Choroid plexus epithelial cell (primary cell): ENCODE data around the gene NFASC.

Experiments
- DNase-seq: peaks from one replicate; pipeline ENCODE4 v3.0.0-alpha.2; 2010; ENCODE audit warnings: low read depth
- H3K4me3 ChIP-seq: 2 replicates; pipeline ENCODE4 v1.5.1; 2011; ENCODE audit warnings: low read depth, mild to moderate bottlenecking, control low read depth, low read length, moderate library complexity
- TF ChIP-seq, protein P1 (sequence below): conservative IDR thresholded peaks from 2 replicates; pipeline ENCODE4 v1.5.1; 2011; ENCODE audit warnings: low read depth, mild to moderate bottlenecking, control low read depth, inconsistent platforms, low read length, moderate library complexity

NFASC gene

DNA sequence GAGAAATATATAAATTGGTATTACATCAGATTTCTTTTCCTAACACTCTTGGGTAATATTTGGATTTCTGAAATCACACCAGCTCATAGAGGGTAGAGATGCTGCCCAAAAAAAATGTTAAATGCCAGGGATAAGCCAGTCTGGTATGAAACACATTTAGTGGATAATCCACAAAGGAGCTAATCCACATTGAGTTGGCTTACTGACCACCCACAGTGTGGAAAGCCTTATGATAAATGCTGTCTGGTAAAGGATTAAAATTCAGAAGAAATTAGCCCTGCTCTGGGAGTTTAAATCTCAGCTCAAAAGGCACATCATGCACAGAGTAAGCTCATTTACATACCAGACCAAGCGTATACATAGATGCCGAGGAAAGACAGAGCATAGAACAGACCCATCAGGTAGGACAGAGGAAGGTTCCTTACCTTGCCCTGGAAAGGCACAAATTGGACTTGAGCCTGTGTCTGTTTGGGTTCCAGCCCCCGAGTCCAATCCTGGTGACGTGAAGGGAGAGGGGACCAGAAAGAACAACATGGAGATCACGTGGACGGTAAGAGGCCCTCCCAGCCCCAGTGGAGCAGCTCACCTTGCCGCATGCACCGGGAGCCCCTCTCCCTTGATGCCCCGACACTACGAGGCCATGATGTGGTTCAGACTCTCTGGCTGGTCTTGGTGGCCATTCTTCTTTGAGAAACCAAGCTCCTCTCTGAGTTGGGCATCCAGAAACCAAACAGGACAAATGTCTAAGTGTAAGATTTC is 109.4 kb downstream of the NFASC start:
- DNase-seq = no peak
- TF ChIP-seq, protein P1, sequence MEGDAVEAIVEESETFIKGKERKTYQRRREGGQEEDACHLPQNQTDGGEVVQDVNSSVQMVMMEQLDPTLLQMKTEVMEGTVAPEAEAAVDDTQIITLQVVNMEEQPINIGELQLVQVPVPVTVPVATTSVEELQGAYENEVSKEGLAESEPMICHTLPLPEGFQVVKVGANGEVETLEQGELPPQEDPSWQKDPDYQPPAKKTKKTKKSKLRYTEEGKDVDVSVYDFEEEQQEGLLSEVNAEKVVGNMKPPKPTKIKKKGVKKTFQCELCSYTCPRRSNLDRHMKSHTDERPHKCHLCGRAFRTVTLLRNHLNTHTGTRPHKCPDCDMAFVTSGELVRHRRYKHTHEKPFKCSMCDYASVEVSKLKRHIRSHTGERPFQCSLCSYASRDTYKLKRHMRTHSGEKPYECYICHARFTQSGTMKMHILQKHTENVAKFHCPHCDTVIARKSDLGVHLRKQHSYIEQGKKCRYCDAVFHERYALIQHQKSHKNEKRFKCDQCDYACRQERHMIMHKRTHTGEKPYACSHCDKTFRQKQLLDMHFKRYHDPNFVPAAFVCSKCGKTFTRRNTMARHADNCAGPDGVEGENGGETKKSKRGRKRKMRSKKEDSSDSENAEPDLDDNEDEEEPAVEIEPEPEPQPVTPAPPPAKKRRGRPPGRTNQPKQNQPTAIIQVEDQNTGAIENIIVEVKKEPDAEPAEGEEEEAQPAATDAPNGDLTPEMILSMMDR = no peak
- no peak overlapping the region for H3K4me3 ChIP-seq

DNA sequence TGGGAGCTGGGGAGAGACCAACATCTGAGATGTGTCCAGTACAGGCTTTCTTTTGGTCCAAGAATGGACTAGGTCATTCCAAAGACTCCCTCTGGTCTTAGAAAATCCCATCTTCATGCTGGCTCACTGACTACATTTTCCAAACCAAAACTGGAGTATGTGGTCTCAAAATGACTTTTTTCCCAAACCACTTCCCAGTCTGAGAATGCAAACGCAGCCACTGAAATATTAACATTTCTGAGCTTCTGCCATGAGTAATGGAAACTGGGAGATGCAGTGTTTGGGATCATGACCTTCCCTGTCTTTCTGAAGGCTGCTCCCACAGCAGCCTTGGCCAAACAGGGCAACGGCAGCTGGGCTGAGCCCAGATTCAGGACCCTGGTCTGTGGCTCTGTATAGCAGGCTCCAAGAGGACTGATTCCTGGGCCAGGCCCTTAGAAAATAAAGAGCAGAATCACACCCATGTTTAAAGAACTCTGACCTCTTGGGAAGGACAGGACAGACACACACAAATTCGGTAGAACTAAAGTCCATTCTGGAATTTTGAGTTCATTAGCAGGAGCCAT is 110.3 kb downstream of the NFASC start:
- H3K4me3 ChIP-seq = no peak overlapping the region
- no peak for DNase-seq
- TF ChIP-seq, protein P1 = no peak

DNA sequence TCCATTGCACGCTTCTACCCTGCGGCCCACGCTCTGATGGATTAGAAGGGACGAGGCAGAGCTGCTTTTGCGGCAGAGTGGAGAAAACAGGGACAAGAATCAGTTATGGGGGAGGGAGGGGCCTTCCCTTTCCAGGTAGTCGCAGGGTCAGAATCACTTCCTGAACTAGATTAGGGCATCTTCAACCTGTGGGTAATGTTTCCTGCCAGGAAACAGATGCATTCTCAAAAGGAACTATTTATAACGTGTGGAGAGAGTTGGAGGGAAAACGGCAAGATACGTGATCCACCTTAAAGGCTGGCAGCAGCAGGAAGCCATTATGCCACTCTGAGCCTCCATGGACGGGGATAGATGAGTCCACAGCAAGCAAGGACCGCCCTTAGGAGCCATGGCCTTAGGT is 112.5 kb downstream of the NFASC start:
- H3K4me3 ChIP-seq = no peak overlapping the region
- DNase-seq = no peak
- TF ChIP-seq, protein P1 = no peak

DNA sequence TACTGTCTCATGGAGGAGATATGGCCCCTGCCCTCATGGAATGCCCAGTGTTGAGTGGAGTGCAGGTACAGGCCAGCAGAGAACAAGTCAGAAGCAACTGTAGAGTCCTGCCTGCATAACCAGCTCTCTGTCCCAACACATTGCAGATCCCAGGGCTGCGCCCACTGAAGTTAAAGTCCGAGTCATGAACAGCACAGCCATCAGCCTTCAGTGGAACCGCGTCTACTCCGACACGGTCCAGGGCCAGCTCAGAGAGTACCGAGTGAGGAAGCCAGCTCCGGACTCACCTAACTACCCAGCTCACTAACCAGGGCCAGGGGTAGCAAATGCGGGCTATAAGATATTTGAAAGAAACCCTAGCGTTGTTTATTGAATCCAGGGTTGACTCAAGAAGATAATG is 113.2 kb downstream of the NFASC start:
- DNase-seq = no peak
- H3K4me3 ChIP-seq = no peak overlapping the region
- TF ChIP-seq, protein P1 = no peak

DNA sequence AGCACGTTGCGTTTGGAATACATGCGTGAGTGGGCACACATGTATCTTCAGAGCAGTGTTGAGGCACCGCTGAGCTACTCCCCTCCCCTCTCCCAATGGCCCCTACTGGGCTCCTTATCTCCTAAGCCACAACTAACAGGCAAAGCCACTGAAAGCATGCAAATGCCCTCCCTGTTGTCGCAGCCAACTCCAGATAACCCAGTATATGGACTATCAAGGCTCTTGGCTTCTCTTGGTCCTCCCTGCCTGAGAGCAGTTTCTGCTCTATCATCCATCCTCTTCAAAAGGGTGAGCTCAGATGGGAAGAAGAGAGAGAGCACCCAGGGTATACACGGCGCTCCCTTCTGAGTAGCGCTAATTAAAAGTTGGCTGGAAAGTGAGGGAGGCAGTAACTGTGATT is 113.8 kb downstream of the NFASC start:
- H3K4me3 ChIP-seq = no peak overlapping the region
- TF ChIP-seq, protein P1 = no peak
- DNase-seq = no peak

DNA sequence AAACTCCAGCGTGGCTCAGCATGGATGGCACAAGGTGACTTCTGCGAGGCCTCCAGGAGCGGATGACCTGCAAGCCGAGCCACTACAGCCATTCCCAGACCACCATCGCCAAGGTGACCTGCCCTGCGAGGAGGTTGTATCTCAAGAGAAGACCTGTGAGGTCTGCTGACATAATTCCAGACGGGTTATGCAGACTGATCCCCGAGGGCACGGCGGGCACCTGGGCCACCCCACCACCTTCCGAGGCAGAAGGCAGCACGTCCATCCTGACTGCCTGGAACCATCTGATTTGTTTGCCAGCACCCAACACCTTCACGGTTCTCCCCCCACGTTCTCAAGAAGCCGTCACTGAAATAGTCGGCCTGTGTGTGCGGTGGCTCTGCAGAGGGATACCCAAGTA is 115.5 kb downstream of the NFASC start:
- H3K4me3 ChIP-seq = no peak overlapping the region
- TF ChIP-seq, protein P1 = no peak
- DNase-seq = no peak

DNA sequence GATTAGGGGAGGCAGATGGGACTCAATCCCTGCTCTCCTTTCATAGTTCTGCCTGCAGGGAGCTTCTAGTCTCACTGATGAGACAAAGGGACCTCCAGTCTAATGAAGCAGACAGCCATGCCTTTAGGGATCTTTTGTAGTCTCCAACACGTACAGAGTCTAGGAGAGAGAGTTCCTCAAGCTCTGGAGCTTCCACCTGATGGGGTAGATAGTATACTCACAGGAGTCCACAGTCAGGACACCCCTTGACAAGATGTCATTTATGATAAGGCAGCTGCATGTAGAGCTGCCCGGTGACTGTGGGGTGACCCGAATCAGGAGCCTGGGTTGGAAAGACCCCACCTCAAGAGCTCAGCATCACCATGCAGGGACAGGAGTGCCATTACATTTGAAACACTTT is 117.0 kb downstream of the NFASC start:
- no peak for DNase-seq
- no peak overlapping the region for H3K4me3 ChIP-seq
- TF ChIP-seq, protein P1 = no peak
